Stomach (tissue), 4 donors: ENCODE measurements around the gene BICRA.

Experiments used
- CTCF ChIP-seq, 7 experiments: fragments of 450-650 bp in 4 of 7; fragments of 200-600 bp in 3 of 7; sonication (generic) in 3 of 7; IDR thresholded peaks; one replicate each; pipeline ENCODE4 v1.5.1; 2016 to 2019; ENCODE audit warnings: antibody characterized with exemption in 7 of 7, control low read depth in 2 of 7, mild to moderate bottlenecking in 1 of 7
- POLR2A ChIP-seq, 4 donors: fragments of 450-650 bp; IDR thresholded peaks; one replicate each; pipeline ENCODE4 v1.6.1; 2016; ENCODE audit warnings: antibody characterized with exemption in 4 of 4, control low read depth in 2 of 4, mild to moderate bottlenecking in 1 of 4, moderate library complexity in 1 of 4

- TF ChIP-seq POLR2A (IDR thresholded peaks at IDR 0.05) (no peak), CTCF (IDR thresholded peaks at IDR 0.05) (no peak)
These were observed 132.7 kb downstream of the BICRA start for GRCh38 chr19:47741544-47742140.
